RWPE2 (cell line): ENCODE data around the gene MTSS2.
"Not testable (repeated sequence)": the region's sequence is repeated elsewhere in the genome, so short reads cannot be mapped to it uniquely, and the experiment has no call there.

Experiments used
- ATAC-seq: fragments of 200-7000 bp; cut with Tn5 transposase; 3 replicates; pipeline ENCODE4 v1.9.1; 2021; ENCODE audit warnings: low read depth
- DNase-seq: peaks from one replicate; pipeline ENCODE4 v3.0.0-alpha.2; 2020; ENCODE audit warnings: low spot score
- H3K27ac ChIP-seq: fragments of 450-650 bp; 2 replicates; pipeline ENCODE4 v1.5.1; 2017; ENCODE audit warnings: mild to moderate bottlenecking; ENCODE audit not compliant: poor library complexity, severe bottlenecking
- H3K27me3 ChIP-seq: fragments of 250-450 bp; sonication (Bioruptor Pico); 2 replicates; pipeline ENCODE4 v1.5.1; 2021; ENCODE audit warnings: mild to moderate bottlenecking, moderate library complexity; ENCODE audit not compliant: insufficient read depth, poor library complexity, severe bottlenecking
- H3K36me3 ChIP-seq: fragments of 250-450 bp; sonication (Bioruptor Pico); 2 replicates; pipeline ENCODE4 v1.5.1; 2020; ENCODE audit warnings: low read depth, mild to moderate bottlenecking, moderate library complexity
- H3K4me1 ChIP-seq: fragments of 250-450 bp; sonication (Bioruptor Pico); 2 replicates; pipeline ENCODE4 v1.5.1; 2021; ENCODE audit warnings: mild to moderate bottlenecking, moderate library complexity; ENCODE audit not compliant: insufficient read depth, poor library complexity, severe bottlenecking
- H3K4me3 ChIP-seq: fragments of 250-450 bp; sonication (Bioruptor Pico); 2 replicates; pipeline ENCODE4 v1.5.1; 2021; ENCODE audit warnings: mild to moderate bottlenecking, moderate library complexity; ENCODE audit not compliant: severe bottlenecking
- H3K9me3 ChIP-seq: fragments of 250-450 bp; sonication (Bioruptor Pico); 2 replicates; pipeline ENCODE4 v1.5.1; 2021; ENCODE audit warnings: mild to moderate bottlenecking, moderate library complexity; ENCODE audit not compliant: severe bottlenecking
- TF ChIP-seq, protein P1 (sequence below): fragments of 450-650 bp; IDR thresholded peaks from one replicate; pipeline ENCODE4 v1.5.1; 2017; ENCODE audit warnings: mild to moderate bottlenecking, moderate library complexity; ENCODE audit not compliant: poor library complexity, severe bottlenecking

The MTSS2 gene

DNA sequence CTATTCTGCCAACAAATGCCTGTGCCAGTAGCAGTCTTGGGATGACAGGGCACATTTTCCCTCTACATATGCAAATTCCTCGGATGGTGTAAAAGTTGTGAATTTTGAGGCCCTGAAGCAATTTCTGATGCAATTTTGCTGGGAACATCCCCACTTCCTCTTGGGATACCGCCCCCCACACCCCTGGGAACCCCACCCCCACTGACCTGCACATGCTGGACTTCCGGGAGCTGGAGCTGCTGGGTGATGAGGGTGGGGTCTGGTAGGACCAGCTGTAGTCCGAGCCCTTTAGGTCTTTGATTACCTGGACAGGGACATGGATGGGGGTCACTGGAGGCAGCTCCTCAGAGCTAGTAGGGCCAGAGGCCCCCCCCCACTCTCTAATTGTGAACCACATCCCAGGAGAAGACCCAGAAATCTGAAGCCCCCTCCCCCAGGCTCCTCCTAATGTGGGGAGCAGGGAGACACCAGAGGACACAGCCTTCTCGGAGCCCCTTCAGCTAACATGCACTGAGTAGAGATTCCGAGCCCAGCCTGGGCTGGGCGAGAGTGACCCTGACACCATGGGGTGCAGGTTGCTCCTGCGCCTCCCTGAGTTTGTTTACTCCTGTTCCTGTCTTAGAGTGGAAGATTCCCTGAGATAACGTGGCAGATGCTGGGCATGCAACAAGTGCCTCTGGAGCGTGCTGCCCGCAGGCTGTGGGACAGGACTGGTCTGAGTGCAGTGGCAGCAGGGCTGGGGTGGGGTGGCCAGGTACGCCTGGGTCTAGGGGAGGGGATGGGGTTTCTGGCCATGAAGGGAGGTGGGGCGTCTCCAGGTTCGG is 9.0 kb downstream of the MTSS2 start:
- Histone ChIP-seq H3K27ac (no peak overlapping the region), H3K27me3 (no peaks in the 10 kb centered on the region), H3K36me3 (peaks cover 91% of the 10 kb centered on the region), H3K4me1 (peaks cover 7% of the 10 kb centered on the region), H3K9me3 (no peaks in the 10 kb centered on the region), H3K4me3 (no peak overlapping the region)
- ATAC-seq: no peak
- DNase-seq: no peak
- TF ChIP-seq, protein P1, sequence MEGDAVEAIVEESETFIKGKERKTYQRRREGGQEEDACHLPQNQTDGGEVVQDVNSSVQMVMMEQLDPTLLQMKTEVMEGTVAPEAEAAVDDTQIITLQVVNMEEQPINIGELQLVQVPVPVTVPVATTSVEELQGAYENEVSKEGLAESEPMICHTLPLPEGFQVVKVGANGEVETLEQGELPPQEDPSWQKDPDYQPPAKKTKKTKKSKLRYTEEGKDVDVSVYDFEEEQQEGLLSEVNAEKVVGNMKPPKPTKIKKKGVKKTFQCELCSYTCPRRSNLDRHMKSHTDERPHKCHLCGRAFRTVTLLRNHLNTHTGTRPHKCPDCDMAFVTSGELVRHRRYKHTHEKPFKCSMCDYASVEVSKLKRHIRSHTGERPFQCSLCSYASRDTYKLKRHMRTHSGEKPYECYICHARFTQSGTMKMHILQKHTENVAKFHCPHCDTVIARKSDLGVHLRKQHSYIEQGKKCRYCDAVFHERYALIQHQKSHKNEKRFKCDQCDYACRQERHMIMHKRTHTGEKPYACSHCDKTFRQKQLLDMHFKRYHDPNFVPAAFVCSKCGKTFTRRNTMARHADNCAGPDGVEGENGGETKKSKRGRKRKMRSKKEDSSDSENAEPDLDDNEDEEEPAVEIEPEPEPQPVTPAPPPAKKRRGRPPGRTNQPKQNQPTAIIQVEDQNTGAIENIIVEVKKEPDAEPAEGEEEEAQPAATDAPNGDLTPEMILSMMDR: no peak

DNA sequence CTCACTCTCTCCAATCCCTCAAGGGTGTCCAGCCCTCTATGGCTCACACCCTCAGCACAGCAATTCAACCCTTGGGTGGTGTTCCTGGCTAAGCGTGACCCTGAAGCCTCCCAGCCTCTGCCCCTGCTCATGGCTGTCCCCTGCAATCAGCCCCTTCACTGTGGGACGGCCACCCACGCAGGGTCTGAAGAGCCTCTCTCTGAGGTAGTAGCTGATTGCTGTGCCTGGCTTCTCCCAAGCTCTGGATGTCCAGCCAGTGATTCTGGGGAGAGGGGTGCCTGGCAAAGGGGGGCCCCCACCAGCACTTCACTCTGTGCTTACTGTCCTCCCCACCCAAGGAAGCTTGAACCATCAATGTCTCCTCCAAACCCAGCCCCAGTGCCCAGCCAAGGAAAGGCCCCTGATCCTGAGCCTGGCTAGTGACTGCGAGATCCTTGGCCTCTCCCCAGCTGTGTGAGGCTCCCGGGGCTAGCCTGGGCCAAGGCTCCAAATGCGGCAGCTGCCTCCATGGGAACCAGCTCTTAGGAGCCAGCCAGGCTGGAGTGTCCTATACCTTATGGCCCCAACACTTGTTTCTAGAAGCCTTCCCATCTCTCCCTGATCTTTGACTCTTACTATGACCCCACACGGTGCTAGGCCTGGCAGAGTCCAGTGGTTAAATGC is 9.9 kb downstream of the MTSS2 start:
- Histone ChIP-seq H3K27ac (no peak overlapping the region), H3K9me3 (no peaks in the 10 kb centered on the region), H3K36me3 (peaks cover 91% of the 10 kb centered on the region), H3K4me1 (no peaks in the 10 kb centered on the region), H3K4me3 (no peak overlapping the region), H3K27me3 (no peaks in the 10 kb centered on the region)
- ATAC-seq (no peak), DNase-seq (no peak)
- TF ChIP-seq, protein P1: no peak

DNA sequence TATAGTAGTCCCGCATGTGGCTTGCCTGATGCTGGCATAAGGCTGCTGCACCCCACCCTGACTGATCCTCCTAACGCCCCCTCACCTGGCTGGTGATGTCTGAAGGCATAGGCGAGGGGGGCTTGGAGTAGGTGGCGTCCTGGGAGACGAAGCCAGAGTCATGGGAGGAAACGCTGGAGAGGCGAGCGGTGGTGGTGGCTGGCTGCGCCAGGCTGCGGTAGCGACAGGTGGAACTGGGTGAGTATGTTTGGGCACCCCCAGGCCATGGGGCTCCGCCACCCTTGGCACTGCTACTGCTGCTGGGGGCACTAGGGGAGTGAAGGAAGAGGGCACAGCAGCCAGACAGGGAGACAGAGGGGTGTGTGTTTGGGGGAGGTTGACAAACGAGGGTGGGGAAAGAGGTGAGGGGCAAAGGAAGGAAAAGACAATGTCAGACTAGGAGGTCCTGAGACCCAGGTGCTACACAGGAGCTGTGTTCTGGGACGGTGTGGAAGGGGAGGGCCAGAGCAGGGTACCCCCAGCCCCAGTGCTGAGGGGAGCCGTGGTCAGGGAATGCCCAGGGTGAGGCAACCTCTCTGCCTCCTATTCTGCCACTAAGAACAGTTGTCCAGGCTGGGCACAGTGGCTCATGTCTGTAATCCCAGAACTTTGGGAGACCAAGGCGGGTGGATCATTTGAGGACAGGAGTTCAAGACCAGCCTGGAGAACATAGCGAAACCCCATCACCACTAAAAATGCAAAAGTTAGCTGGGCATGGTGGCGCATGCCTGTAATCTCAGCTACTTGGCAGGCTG is 11.4 kb downstream of the MTSS2 start:
- H3K36me3 ChIP-seq: peaks cover 98% of the 10 kb centered on the region
- TF ChIP-seq, protein P1: no peak
- DNase-seq (no peak), ATAC-seq (no peak)
- H3K27me3 ChIP-seq: no peaks in the 10 kb centered on the region
- H3K4me1 ChIP-seq: no peaks in the 10 kb centered on the region
- no peak overlapping the region for H3K27ac ChIP-seq
- H3K9me3 ChIP-seq: no peaks in the 10 kb centered on the region
- no peak overlapping the region for H3K4me3 ChIP-seq

DNA sequence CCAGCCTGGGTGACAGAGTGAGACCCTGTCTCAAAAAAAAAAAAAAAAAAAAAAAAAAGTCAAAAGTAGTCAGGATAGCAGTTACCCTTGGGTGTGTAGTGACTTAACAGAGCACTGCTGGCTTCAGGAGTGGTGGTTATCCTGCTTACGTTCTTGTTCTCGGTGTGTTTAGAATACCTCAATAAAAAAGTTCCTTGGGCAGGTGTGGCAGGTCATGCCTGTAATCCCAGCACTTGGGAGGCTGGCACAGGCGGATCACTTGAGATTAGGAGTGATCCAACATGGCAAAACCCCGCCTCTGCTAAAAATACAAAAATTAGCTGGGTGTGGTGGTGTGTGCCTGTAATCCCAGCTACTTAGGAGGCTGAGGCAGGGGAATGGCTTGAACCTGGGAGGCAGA is 14.9 kb downstream of the MTSS2 start:
- not testable (repeated sequence) for H3K27me3 ChIP-seq, ATAC-seq, H3K27ac ChIP-seq, H3K9me3 ChIP-seq, DNase-seq, H3K4me1 ChIP-seq, H3K4me3 ChIP-seq
- peaks cover 98% of the 10 kb centered on the region for H3K36me3 ChIP-seq

DNA sequence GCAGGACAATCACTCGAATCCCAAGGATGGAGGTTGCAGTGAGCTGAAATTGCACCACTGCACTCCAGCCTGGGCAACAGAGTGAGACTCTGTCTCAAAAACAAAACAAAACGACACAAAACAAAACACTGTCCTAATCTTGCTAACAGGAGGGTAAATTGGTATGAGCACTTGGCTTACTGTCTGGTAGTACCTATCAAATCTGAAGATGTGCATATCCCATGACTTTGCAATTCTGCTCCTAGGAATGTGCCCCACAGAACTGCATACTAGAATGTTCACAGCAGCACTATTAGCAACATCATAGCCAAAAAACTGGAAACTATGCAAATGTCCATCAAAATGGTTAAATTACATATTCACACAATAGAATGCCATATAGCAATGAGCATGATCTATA is 15.7 kb downstream of the MTSS2 start:
- peaks cover 96% of the 10 kb centered on the region for H3K36me3 ChIP-seq
- no peak overlapping the region for H3K4me3 ChIP-seq
- H3K9me3 ChIP-seq: no peaks in the 10 kb centered on the region
- TF ChIP-seq, protein P1: no peak
- no peak for DNase-seq
- H3K27ac ChIP-seq: no peak overlapping the region
- H3K27me3 ChIP-seq: no peaks in the 10 kb centered on the region
- ATAC-seq: no peak
- no peaks in the 10 kb centered on the region for H3K4me1 ChIP-seq
